OCI-LY1 (cell line): ENCODE measurements around the gene NECTIN1.

Experiments used
- H2AFZ ChIP-seq: fragments of 200-600 bp; sonication (generic), shearing (Covaris generic); 2 replicates; pipeline ENCODE4 v1.6.0; 2014; ENCODE audit warnings: antibody characterized with exemption, mild to moderate bottlenecking, low read length
- H3F3A ChIP-seq: fragments of 200-600 bp; sonication (generic), shearing (Covaris generic); 2 replicates; pipeline ENCODE4 v1.6.0; 2014; ENCODE audit warnings: mild to moderate bottlenecking, antibody characterized with exemption, low read length, moderate library complexity; ENCODE audit not compliant: insufficient read depth
- H3K27ac ChIP-seq: fragments of 200-600 bp; sonication (generic); 2 replicates; pipeline ENCODE4 v1.5.1; 2014; ENCODE audit warnings: low read length, mixed run types, mild to moderate bottlenecking, low read depth; ENCODE audit not compliant: poor library complexity, severe bottlenecking
- H3K27me3 ChIP-seq: fragments of 200-600 bp; sonication (generic); 2 replicates; pipeline ENCODE4 v1.6.0; 2014; ENCODE audit warnings: antibody characterized with exemption, mild to moderate bottlenecking, low read length, moderate library complexity; ENCODE audit not compliant: insufficient read depth
- H3K36me3 ChIP-seq: fragments of 200-600 bp; sonication (generic); 2 replicates; pipeline ENCODE4 v1.6.1; 2014; ENCODE audit warnings: mild to moderate bottlenecking, antibody characterized with exemption, low read length, moderate library complexity, mixed read lengths; ENCODE audit not compliant: insufficient read depth
- H3K4me1 ChIP-seq: fragments of 200-600 bp; sonication (generic); 2 replicates; pipeline ENCODE4 v1.5.1; 2014; ENCODE audit warnings: mild to moderate bottlenecking, low read length, moderate library complexity; ENCODE audit not compliant: insufficient read depth, severe bottlenecking
- H3K4me2 ChIP-seq: fragments of 200-600 bp; sonication (generic), shearing (Covaris generic); 2 replicates; pipeline ENCODE4 v1.6.1; 2014; ENCODE audit warnings: low read length
- H3K4me3 ChIP-seq: fragments of 200-600 bp; sonication (generic); 2 replicates; pipeline ENCODE4 v1.5.1; 2014; ENCODE audit warnings: low read length, low read depth, mild to moderate bottlenecking, mixed read lengths; ENCODE audit not compliant: poor library complexity, severe bottlenecking
- H3K79me2 ChIP-seq: fragments of 200-600 bp; shearing (Covaris generic); 2 replicates; pipeline ENCODE4 v1.6.1; 2016; ENCODE audit warnings: mixed run types, low read length, mixed read lengths; ENCODE audit not compliant: insufficient read depth
- H3K9ac ChIP-seq: fragments of 200-600 bp; sonication (generic), shearing (Covaris generic); 2 replicates; pipeline ENCODE4 v1.6.1; 2014; ENCODE audit warnings: mild to moderate bottlenecking, low read length, mixed read lengths
- H3K9me2 ChIP-seq: fragments of 200-600 bp; sonication (generic), shearing (Covaris generic); 2 replicates; pipeline ENCODE4 v1.6.1; 2014; ENCODE audit warnings: low read depth, mild to moderate bottlenecking, low read length, mixed read lengths
- H3K9me3 ChIP-seq: fragments of 200-600 bp; shearing (Covaris generic); 2 replicates; pipeline ENCODE4 v1.6.1; 2014; ENCODE audit warnings: low read length, mixed read lengths
- H4K20me1 ChIP-seq: fragments of 200-600 bp; sonication (generic), shearing (Covaris generic); 2 replicates; pipeline ENCODE4 v1.6.0; 2016; ENCODE audit warnings: mild to moderate bottlenecking, low read length; ENCODE audit not compliant: insufficient read depth
- EZH2 ChIP-seq: fragments of 200-600 bp; sonication (generic), shearing (Covaris generic); IDR thresholded peaks from 2 replicates; pipeline ENCODE4 v1.8.0; 2017; ENCODE audit warnings: borderline replicate concordance, mixed run types, mild to moderate bottlenecking, antibody characterized with exemption, low read length, moderate library complexity, mixed read lengths
- TF ChIP-seq, protein P1 (sequence below): fragments of 200-600 bp; sonication (generic), shearing (Covaris generic); IDR thresholded peaks from 2 replicates; pipeline ENCODE4 v1.5.1; 2017; ENCODE audit warnings: mild to moderate bottlenecking, antibody characterized with exemption, low read length, moderate library complexity, mixed read lengths

The NECTIN1 gene

DNA sequence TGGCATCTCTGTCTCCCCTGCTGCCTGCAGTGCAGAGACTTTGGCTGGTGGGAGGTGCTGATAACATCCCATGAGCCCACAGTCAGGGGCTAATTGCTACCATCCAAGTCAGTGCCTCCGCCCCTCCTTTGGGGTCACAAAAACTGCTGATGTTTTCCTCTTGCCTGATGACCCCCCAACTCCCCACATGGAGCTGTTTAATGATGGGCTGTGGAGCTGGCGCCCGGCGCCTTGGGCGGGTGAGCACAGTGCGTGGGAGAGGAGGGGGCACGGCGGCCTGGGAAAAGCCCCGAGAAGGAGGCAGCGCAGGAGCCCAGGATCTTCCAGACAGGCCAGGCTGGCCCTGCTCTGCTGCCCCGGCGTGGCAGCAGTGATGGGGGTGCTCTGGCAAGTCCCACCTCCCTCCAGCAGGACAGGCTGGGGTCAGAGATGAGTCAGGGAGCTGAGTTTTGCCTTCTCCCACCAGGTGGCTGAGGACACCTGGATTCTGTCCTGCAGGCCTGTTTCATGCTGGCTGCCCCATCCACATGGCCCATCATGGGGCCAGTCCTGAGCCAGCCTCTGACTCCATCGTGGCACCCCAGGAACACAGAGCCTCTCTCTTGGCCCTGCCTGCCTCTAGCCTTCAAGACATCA, 43.8 kb downstream of the NECTIN1 start:
- no peaks in the 10 kb centered on the region for H3K9me3 ChIP-seq
- no peaks in the 10 kb centered on the region for H3F3A ChIP-seq
- H3K36me3 ChIP-seq: no peaks in the 10 kb centered on the region
- no peak overlapping the region for H3K27ac ChIP-seq
- H4K20me1 ChIP-seq: no peaks in the 10 kb centered on the region
- H3K4me3 ChIP-seq: no peak overlapping the region
- H3K79me2 ChIP-seq: no peaks in the 10 kb centered on the region
- H3K9ac ChIP-seq: no peak overlapping the region
- no peaks in the 10 kb centered on the region for H3K9me2 ChIP-seq
- TF ChIP-seq EZH2: no peak
- TF ChIP-seq, protein P1, sequence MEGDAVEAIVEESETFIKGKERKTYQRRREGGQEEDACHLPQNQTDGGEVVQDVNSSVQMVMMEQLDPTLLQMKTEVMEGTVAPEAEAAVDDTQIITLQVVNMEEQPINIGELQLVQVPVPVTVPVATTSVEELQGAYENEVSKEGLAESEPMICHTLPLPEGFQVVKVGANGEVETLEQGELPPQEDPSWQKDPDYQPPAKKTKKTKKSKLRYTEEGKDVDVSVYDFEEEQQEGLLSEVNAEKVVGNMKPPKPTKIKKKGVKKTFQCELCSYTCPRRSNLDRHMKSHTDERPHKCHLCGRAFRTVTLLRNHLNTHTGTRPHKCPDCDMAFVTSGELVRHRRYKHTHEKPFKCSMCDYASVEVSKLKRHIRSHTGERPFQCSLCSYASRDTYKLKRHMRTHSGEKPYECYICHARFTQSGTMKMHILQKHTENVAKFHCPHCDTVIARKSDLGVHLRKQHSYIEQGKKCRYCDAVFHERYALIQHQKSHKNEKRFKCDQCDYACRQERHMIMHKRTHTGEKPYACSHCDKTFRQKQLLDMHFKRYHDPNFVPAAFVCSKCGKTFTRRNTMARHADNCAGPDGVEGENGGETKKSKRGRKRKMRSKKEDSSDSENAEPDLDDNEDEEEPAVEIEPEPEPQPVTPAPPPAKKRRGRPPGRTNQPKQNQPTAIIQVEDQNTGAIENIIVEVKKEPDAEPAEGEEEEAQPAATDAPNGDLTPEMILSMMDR: no peak
- no peak overlapping the region for H2AFZ ChIP-seq
- H3K4me1 ChIP-seq: no peaks in the 10 kb centered on the region
- no peak overlapping the region for H3K4me2 ChIP-seq
- no peaks in the 10 kb centered on the region for H3K27me3 ChIP-seq

DNA sequence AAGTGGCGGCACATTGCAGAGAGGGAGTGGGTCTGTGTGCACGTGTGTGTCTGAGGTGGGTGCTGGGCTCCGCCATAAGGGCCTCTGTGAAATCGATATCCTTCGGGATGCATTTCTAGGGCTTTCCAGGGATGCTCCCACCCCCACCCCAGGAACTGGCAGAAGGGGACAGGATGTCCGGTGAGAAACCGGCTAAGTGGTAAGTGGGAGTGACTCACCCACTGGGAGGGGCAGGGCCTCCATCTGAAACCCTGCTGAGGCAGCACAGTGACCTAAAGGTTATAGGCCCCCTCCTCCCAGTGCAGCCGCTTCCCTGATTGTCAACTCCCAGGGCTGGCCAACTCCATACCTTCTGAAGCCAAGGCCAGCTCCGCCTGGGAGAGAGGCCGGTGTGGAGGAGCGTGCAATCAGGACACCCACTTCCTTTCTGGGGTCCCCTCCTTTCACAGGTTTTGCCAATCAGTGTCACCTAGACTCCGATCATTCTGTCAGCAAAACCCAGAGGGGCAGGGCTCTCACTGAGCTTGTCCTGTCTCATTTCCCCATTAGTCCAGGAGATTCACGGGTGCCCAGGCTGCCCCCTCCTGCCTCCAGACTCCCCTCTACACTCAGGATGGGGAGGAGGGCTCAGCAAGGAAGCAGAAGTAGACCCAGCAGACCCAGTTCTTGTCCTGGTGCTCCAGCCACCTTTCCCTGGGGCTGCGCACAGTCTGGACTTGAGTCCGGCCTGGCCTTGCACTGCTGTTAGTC, 44.5 kb downstream of the NECTIN1 start:
- Histone ChIP-seq H3K4me3 (no peak overlapping the region), H4K20me1 (no peaks in the 10 kb centered on the region), H3K36me3 (no peaks in the 10 kb centered on the region), H3K9ac (no peak overlapping the region), H3K4me1 (no peaks in the 10 kb centered on the region), H3K9me3 (no peaks in the 10 kb centered on the region), H3K27ac (no peak overlapping the region), H3K27me3 (no peaks in the 10 kb centered on the region), H3K4me2 (no peak overlapping the region), H3K9me2 (no peaks in the 10 kb centered on the region), H2AFZ (no peak overlapping the region), H3F3A (no peaks in the 10 kb centered on the region), H3K79me2 (no peaks in the 10 kb centered on the region)
- no peak for TF ChIP-seq EZH2
- TF ChIP-seq, protein P1: no peak

GRCh38 chr11:119683783-119684182, 45.2 kb downstream of the NECTIN1 start:
- Histone ChIP-seq H3K4me3 (no peak overlapping the region), H4K20me1 (no peaks in the 10 kb centered on the region), H3F3A (no peaks in the 10 kb centered on the region), H3K9me2 (no peaks in the 10 kb centered on the region), H3K9me3 (no peaks in the 10 kb centered on the region), H3K4me2 (no peak overlapping the region), H3K27me3 (no peaks in the 10 kb centered on the region), H3K9ac (no peak overlapping the region), H2AFZ (no peak overlapping the region), H3K79me2 (no peaks in the 10 kb centered on the region), H3K36me3 (no peaks in the 10 kb centered on the region), H3K27ac (no peak overlapping the region), H3K4me1 (no peaks in the 10 kb centered on the region)
- TF ChIP-seq, protein P1: no peak
- TF ChIP-seq EZH2: no peak
